Colonic mucosa (tissue), 4 donors: ENCODE measurements around the gene CD300A. TPM values are rescaled to one million over a fixed set of nuclear protein-coding genes. Genes with fewer than 3 reads are reported as not detected.
A peak's percentile ranks its signal among the peaks of the same experiment; 100 is the strongest.

Experiments used
- DNase-seq: peaks from one replicate; pipeline ENCODE4 v3.0.0-alpha.2; 2020
- H3K27ac ChIP-seq: fragments of 200-600 bp; one replicate; pipeline ENCODE4 v1.8.0; 2021
- H3K27me3 ChIP-seq: fragments of 200-600 bp; one replicate; pipeline ENCODE4 v1.8.0; 2021
- H3K36me3 ChIP-seq: fragments of 200-600 bp; one replicate; pipeline ENCODE4 v1.8.0; 2021
- H3K4me1 ChIP-seq: fragments of 200-600 bp; one replicate; pipeline ENCODE4 v1.8.0; 2021; ENCODE audit warnings: mild to moderate bottlenecking
- H3K4me3 ChIP-seq: fragments of 200-600 bp; one replicate; pipeline ENCODE4 v1.8.0; 2021
- H3K9ac ChIP-seq, 2 donors: one replicate each; pipeline ENCODE4 v1.7.0; 2013; ENCODE audit warnings: control low read depth in 2 of 2, low read depth in 2 of 2, low read length in 2 of 2
- H3K9me3 ChIP-seq: fragments of 200-600 bp; one replicate; pipeline ENCODE4 v1.8.0; 2021
- CTCF ChIP-seq: fragments of 200-600 bp; IDR thresholded peaks from one replicate; pipeline ENCODE4 v1.8.0; 2022; ENCODE audit warnings: antibody characterized with exemption, mild to moderate bottlenecking
- intact Hi-C: fragments of 100-400 bp; cut with DNase I; formaldehyde crosslinking; loops from one replicate; pipeline ENCODE4 v1.14.1; 2022
- total RNA-seq, 2 donors: library from RNA; stranded (reverse); fragmentation: NEBNext Ultra II Directional in 1 of 2; extraction: Animal tissue kit (Norgen Biotek cat#: 25700) in 1 of 2; gene quantifications; one replicate each; pipeline ENCODE4 v1.2.1, GENCODE V29; 2021
- donor health status: healthy.
- donor health status: DM: no; HTN: no; CAD: no.
- donor health status: DM: no; HTN: no; CAD: no.

CD300A gene
- total RNA-seq, 2 donors from 2014 or later, result 3.1 to 5.6 TPM

GRCh38 chr17:74430385-74430705 is 36.1 kb upstream of the CD300A start:
- intact Hi-C loops, result no loop called here
- Histone ChIP-seq H3K9me3 (no peaks in the 10 kb centered on the region), H3K4me1 (peaks cover 23% of the 10 kb centered on the region), H3K9ac (peak overlapping the region; percentile 81 to 98), H3K27me3 (no peaks in the 10 kb centered on the region), H3K27ac (peak overlapping the region; percentile 98), H3K4me3 (peak overlapping the region; percentile 81), H3K36me3 (no peaks in the 10 kb centered on the region)
- DNase-seq, result no peak
- TF ChIP-seq CTCF, result no peak

GRCh38 chr17:74430706-74431567 is 35.5 kb upstream of the CD300A start:
- Histone ChIP-seq H3K9ac (peak overlapping the region; percentile 81 to 98), H3K27me3 (no peaks in the 10 kb centered on the region), H3K4me1 (peaks cover 24% of the 10 kb centered on the region), H3K4me3 (peak overlapping the region; percentile 81), H3K27ac (peak overlapping the region; percentile 98), H3K9me3 (no peaks in the 10 kb centered on the region), H3K36me3 (no peaks in the 10 kb centered on the region)
- peak; percentile 91 for DNase-seq
- intact Hi-C loops, result no loop called here
- no peak for TF ChIP-seq CTCF

GRCh38 chr17:74431568-74432423 is 34.6 kb upstream of the CD300A start, which contains the start of gene GPRC5C:
TSS of gene GPRC5C (plus strand) at chr17:74432088. CDS start at chr17:74439777, 7,689 bp downstream.
- Histone ChIP-seq H3K36me3 (no peaks in the 10 kb centered on the region), H3K4me3 (peak within 1 kb of the TSS; percentile 81), H3K9ac (peak within 1 kb of the TSS; percentile 81 to 98), H3K4me1 (peaks cover 24% of the 10 kb centered on the region), H3K27me3 (no peaks in the 10 kb centered on the region), H3K9me3 (no peaks in the 10 kb centered on the region), H3K27ac (peak within 1 kb of the TSS; percentile 98)
- intact Hi-C loops, result no loop called here
- DNase-seq, result peak; percentile 96
- TF ChIP-seq CTCF, result no peak

- DNase-seq, result no peak
- H3K4me3 ChIP-seq, result peak overlapping the region; percentile 81
- H3K36me3 ChIP-seq, result no peaks in the 10 kb centered on the region
- peak overlapping the region; percentile 98 for H3K27ac ChIP-seq
- no peaks in the 10 kb centered on the region for H3K27me3 ChIP-seq
- peaks cover 22% of the 10 kb centered on the region for H3K4me1 ChIP-seq
- intact Hi-C loops, result no loop called here
- TF ChIP-seq CTCF, result no peak
- peak overlapping the region; percentile 81 for H3K9ac ChIP-seq
- H3K9me3 ChIP-seq, result no peaks in the 10 kb centered on the region
Measured at GRCh38 chr17:74432424-74432690, 34.1 kb upstream of the CD300A start.

GRCh38 chr17:74432766-74433391 is 33.6 kb upstream of the CD300A start:
- Histone ChIP-seq H3K4me1 (peaks cover 17% of the 10 kb centered on the region), H3K4me3 (peak overlapping the region; percentile 81), H3K9ac (peak overlapping the region; percentile 81), H3K27me3 (no peaks in the 10 kb centered on the region), H3K36me3 (no peaks in the 10 kb centered on the region), H3K9me3 (no peaks in the 10 kb centered on the region), H3K27ac (peak overlapping the region; percentile 98)
- intact Hi-C loops, result no loop called here
- TF ChIP-seq CTCF, result no peak
- DNase-seq, result no peak
